HG03354 (cell line): ENCODE data around the gene CCN5.
"Not testable (repeated sequence)": the region's sequence is repeated elsewhere in the genome, so short reads cannot be mapped to it uniquely, and the experiment has no call there.

Experiments
- ATAC-seq: cut with Tn5 transposase; IDR thresholded peaks from one replicate; pipeline ENCODE4 v1.9.1; 2021; ENCODE audit warnings: mild to moderate bottlenecking; ENCODE audit not compliant: unreplicated experiment, poor library complexity, severe bottlenecking

CCN5 gene

DNA sequence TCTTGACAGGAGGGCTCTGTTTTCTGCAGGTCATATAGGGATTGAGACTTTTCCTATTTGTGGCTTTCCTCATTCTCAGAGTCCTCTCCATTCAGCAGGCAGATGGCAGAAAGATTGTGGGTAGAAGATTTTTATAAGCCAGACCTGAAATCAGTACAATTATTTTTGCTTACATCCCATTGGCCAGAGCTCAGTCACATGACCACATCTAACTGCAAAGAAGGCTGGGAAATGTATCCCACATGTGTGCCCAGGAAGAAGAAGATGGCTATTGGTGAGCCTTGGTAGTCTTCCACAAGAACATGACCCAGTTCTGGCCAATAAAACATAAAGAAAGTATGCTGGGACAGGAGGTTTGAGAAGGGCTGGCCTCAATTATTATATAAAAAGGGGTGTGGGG lies 21.5 kb upstream of the CCN5 start:
- no peak for ATAC-seq

DNA sequence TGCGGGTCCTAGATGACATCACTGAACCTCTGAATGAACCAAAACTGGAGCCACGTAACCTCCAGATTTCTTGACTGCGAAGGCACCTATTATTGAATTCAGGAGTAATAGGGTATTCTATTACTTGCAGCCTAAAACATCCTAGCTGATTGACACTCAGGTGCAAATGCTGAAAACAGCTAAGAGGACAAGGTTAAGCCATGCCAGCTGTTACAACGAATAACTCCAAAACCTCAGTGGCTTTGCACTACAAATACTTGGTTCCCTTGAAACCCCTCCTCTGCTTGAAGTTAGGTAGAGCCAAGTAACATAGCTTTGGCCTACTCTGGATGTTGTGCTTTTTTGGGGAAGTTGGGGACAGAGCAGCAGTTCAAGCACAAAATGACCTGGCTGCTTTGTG lies 21.0 kb upstream of the CCN5 start:
- ATAC-seq = no peak

DNA sequence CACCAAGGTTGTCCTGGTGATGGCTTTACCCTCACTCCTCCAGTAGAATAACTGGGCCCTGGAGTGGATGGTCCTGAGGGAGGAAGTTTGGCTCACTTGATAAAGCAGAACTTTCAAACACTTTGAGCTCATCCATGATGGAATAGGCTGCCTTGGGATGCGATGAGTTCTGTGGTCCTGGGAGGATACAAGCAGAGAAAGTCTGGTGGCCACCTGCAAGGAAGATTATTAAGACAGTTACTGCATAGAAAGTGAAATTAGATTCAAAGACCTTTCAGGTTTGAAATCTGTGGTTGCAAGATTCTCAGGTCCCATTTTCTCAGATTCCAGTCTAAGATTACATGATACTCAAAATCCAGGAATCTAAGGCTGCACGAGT lies 19.9 kb upstream of the CCN5 start:
- no peak for ATAC-seq

DNA sequence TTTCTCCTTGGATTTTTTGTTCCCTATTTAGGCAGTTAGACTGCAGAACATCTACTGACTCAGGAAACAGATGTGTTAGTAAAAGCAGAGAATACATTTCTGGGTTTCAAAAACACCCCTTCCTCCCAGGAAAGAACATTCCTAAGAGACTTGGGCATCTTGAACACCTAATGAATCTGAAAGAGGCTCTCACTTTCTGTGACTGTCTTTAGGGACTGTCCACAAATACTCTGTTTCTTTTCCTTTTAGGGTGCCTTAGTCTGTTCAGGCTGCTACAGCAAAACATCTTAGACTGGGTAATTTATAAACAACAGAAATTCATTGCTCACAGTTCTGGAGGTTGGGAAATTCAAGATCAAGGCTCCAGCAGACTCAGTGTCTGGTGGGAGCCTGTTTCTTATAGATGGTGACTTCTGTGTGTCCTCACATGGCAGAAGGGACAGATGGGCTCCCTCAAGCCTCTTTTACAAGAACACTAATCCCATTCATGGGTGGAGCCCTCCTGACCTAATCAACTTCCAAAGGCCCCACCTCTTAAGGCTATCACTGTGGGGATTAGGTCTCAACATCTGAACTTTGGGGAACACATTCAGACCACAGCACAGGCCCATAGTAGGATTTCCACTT lies 19.4 kb upstream of the CCN5 start:
- no peak for ATAC-seq

DNA sequence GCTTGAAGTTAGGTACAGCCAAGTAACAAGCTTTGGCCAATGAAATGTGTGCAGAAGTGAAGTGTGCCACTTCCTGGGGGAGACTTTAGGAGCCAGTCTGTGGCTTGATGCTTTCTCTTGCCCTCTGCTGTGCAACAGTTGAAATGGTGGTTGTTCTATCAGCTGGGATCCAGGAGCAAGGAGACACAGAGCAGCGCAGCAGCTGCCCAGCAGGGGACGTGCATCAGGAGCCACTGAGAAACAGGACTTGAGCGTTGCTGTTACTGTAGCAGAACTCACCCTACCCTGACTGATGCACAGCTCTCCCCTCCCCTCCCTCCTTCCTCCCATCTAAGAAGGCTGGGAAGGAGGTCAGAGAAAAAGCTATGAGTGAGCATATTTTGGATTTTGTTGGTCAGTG lies 18.9 kb upstream of the CCN5 start:
- no peak for ATAC-seq

DNA sequence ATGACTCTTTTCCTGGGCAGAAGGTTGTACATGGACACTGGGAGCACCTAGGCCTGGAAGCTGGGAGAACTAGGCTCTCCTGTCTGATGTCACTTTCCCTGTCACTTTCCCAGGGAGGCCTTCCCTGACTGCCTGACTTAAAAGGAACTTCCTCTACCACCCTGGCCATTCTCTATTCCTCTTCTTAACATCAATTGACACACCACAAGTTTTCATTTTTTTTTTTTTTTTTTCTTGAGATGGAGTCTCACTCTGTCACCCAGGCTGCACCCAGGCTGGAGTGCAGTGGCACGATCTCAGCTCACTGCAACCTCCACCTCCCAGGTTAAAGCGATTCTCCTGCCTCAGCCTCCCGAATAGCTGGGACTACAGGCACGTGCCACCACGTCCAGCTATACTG lies 18.1 kb upstream of the CCN5 start:
- ATAC-seq = not testable (repeated sequence)

DNA sequence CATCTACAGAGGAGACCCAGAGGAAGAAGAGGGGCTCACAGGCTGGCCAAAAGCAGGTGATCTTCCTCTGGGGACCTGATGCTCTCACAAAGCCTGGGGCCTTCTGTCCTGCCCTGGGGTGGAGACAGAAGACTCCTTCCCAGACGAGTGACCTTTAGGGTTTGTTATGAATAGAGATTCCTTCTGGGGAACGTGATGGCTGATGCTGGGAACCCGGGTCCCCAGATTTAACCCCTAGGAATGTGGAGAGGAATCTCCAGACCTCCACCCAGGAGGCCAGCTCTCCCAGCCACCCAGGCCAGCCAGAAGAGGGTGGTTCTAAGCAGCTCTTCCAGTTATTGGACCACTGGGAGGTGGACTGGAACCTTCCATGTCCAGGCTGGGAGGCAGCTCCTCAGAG lies 16.8 kb upstream of the CCN5 start:
- ATAC-seq = no peak

DNA sequence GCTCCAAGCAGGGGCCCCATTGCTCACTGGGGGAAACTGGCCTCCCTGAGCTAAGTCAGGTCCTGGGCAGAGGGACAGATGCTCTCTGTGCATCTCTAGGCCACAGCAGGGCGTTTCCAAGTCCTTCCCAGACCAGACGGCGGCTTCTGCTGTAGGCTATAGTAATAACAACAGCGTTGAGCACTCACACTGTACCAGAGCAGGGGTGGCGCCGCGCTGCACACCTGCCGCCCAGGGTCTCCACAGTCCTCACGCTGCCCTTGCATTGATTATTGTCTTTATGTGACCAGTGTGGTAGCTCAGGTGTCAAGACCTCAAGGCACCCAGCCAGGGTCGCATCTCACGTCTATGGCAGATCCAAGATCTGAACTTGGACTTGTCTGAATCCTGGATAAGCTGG lies 14.9 kb upstream of the CCN5 start:
- ATAC-seq = no peak

DNA sequence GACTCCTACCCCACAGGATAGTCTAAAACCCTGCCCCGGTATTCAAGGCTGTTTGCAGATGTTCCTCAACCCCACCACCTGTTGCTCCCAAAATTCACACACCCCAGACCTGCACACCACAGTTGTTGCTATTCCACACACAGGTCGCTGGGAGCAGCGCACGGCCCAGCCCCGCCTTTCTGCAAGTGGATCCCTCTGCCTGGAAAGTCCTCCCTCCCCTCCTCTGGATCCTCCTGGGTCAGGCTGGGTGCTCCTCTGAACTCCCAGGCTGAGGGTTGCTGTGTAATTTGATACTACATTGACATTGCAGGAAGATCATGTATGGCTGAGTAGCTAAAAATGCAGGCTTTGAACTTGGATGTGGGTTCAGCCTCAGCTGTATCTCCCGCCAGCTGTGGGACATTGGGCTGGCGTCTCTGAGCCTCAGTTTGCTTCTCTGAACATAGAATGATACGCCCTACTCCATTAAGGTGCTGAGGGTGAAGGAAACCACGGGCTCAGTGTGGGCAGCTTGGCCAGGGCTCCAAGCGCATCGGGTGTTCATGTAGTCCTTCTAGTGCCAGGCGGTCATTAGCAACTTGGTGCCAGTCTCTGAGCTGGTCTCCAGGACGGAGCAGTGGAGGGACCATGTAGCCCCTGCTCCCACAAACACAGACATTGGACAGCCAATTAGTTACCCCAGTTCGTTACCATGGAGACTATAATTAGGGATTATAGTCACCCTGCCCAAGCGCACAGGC lies 13.9 kb upstream of the CCN5 start:
- ATAC-seq = no peak

DNA sequence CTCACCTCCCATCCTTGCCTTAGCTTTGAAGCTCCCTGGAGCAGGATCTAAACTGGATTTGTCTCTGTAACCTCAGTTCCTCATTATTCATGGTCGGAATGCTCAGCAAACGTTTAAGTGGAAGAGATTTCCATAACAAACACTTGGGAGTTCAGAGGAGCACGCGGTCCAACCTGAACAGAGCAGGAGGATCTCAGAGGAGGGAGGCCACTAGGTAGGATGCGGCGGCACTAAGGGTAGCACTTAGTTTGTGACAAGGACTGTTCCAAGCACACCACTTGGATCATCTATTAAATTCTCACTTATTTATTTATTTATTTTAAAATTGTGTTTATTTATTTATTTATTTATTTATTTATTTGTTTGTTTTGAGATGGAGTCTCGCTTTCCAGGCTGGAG lies 13.3 kb upstream of the CCN5 start:
- ATAC-seq = no peak

DNA sequence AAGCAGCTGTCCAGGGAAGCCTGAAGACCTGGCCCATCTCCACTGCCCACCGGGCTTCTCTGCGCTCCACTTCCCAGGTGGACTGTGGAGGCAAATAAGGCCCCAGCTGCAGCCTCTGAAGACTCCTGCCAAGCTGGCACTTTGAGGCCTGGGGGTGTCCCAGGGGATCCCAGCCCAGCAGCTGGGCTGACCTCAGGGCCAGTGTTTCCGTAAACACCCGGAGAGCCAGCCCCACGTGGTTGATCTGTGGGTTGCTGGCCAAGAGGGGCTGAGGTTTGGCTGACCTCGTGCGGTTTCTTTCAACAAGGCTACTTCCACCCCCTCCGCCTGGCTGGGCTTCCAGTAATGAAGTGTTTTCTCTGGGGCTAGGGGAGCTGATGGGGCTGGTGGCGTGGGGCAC lies 12.4 kb upstream of the CCN5 start:
- ATAC-seq = peak; percentile 57

DNA sequence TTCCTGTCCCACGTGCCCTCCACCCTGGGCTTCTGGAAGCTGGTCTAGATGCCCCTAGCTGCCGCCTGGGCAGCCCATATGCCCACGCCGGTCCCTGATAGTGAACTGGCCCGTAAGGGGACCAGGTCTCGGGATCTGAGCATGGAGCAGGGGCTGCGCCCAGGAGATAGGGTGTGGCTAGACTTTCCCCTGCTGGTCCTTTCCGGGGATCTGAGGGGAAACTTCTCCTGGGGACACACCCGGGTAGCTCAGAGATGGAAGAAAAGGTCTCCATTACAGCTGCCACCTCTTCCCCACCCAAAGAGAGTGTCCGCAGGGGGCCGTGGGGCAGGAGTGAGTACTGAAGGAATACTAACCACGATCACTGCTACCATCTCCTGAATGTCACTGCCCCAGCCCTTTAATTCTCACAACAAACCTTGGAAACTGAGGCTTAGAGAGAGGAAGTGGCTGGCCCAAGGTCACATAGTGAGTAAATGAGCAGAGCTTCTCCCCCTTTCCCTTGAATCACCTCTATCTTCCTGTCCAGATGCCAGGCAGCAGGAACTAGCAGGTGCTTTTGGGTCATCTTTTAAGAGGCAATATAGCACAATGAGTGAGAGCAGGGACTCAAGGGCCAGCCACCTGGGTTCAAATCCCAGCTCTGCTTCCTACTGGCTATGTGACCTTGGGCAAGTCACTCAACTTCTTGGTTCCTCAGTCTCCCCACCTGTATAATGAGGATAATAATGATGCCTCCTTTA lies 11.8 kb upstream of the CCN5 start:
- no peak for ATAC-seq

DNA sequence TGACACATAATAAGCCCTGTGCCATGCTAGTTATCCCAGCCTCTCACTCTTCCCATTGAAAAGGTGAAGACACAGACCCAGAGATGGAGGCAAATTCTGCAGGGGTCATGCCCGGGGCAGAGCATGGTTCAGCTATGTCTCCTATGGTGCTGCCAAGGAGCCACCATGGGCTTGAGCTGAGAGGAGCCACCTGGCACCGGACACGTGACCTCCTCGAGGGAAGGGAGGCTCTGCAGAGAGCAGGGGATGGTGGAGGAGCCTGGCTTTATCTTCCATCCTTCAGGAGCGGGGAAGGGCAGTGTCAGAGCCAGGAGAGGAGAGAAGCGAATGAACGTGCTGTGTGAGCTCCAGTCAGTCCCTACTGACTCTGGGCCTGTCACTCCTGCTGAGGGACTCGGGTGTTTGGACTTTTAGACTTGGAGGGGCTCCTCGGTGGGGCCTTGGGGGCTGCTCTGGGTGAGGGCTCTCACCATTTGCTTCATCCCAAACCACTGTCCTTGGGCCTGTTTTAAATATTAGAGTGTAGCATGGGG lies 11.1 kb upstream of the CCN5 start:
- no peak for ATAC-seq

DNA sequence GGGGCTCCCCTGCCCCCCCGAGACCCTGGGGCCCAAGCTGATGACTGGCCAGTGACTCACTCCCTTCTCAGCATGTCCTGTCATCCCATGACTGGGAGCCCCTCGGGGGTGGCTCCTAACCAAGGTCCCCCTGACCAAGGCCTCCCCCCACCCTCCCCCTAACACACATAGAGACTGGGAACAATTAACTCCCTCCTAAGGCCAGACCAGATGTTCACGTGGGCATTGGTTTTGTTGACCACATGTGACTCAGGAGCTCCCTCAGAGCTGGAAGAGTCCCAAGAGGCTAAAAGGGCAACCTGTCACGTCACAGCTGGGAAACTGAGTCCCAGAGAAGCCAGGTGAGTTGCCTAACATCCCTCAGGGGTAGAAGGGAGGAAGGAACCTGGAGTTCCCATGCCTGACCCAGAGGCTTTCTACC lies 10.6 kb upstream of the CCN5 start:
- ATAC-seq = no peak

DNA sequence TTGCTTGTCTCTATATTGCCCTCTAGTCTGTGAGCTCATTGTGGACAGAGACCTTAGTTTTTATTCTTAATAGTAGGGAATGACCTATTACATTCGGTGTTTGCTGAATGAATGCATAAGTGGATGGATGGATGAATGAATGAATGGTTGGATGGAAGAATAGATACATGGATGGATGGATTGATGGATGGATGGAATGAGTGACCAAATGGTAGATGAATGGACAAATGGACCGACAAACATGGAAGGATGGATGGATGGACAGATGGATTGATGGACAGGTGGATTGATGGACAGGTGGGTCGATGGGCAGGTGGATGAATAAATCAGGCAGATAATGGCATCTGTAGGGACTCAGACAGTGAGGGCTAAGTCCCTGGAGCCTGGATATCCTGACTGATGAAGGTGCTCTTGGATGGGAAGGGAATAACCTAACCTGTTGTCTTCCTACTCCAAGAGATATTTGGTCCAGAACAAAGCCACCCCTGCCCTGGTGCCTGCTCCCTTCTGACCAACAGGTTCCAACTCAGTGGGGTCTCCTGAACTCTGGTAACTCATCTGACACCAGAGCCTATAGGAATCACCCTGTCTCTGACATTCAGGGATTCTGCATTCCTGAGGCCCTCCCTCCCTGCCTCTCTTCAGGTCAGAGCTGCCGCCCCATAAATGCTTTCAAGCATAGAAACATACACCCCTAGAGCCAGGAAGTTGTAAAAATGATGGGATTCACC lies 9.6 kb upstream of the CCN5 start:
- ATAC-seq = no peak

DNA sequence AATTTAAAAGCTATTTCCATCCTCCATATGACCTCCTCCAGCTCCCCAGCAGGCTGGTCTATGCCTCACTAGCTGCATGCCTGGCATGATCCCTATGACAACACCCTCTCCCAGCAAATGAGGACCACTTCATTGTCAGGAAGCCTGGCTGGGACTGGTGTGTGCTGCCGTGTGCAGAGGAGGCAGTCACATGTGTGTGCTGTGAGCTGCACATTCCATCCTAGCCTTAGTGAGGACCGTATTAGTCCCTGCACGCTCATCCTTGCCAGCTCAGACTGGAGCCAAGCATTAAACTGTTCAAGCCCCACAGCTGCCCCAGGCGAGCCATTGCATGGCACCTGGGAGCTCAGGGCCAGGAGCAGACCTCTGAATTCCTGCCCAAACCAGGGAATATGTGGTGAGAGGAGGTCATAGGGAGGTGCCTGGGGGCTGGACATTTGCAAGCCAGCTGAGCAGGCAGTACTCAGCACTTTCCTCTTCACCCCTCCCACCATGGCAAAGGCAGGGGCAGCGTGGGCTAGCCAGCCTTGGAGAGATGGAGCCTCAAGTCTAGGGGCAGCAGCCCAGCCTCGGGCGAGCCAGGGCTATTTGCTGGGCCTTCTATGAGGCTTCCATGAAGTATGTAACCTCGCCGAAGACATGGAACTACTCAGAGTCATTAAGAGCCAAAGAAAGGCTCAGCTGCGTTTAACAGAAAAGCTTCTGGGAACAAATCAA lies 8.7 kb upstream of the CCN5 start:
- no peak for ATAC-seq

DNA sequence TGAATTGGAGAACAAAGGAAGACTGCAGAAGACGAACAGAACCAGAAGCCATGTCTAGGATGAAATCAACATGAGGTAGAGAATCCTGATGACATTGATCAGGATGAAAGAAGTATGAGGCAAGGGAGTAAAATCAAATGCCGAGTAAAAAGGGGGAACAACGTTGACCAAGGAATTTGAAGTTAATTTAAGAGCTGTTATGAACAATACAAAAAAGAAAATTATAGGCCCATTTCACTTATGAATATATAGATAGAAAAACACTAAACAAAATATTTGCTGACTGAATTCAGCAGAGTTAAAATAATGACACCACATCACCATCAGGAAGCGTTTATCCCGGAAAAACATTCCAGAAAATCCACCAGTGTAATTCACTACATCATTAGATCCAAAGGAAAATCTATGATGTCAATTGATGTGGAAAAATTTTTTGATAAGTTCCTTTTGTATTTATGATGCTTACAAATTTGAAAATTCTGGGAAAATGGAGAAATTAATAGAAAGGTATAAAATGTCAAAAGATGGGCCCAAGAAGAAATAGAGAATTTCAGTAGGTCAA lies 8.1 kb upstream of the CCN5 start:
- no peak for ATAC-seq

DNA sequence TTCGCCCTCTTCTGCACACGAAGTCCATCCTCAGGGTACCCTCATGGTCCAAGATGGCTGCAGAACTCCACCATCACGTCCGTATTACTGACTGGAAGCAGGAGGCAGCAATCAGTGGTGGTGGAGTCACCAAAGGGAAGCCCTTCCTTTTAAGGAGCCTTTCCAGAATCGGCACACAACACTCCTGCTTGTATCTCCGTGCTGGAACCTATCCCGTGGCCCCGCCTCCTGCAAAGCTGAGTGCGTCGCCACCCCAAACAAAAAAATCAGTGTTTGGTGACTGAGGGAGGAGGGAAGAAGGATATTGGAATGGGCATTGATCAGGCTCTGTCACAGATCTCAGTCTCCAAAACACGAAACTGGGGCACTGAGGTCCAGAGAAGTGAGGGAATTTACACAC lies 5.8 kb upstream of the CCN5 start:
- no peak for ATAC-seq

DNA sequence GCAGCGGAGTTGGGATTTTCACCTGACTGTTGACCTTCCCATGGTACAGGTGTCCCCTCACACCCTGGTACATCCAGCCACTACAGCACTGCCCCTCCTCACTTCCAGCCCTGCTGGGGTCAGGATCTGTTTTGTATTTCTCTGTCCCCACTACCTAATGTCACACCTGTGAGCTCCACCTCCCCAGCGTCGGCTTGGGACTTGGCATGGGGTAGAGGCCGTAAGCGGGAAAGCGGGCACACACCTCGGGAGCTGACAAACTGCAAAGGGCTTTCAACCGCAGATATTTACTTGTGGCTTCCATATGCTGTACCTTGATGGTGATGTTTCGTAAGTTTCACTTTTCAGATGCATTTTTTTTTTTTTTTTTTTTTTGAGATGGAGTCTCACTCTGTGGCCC lies 5.4 kb upstream of the CCN5 start:
- ATAC-seq = no peak
